Body of pancreas (tissue), 4 donors: ENCODE data around the gene NR2C2.

Experiments
- CTCF ChIP-seq, 7 experiments: fragments of 450-650 bp in 4 of 7; fragments of 200-600 bp in 3 of 7; sonication (generic) in 3 of 7; IDR thresholded peaks; one replicate each; pipeline ENCODE4 v1.5.1; 2016 to 2019; ENCODE audit warnings: antibody characterized with exemption in 7 of 7
- POLR2A ChIP-seq, 3 donors: fragments of 450-650 bp; IDR thresholded peaks; one replicate each; pipeline ENCODE4 v1.6.1; 2016; ENCODE audit warnings: antibody characterized with exemption in 3 of 3, mild to moderate bottlenecking in 2 of 3

GRCh38 chr3:15066467-15066866, 119.1 kb downstream of the NR2C2 start:
- no peak for TF ChIP-seq CTCF (IDR thresholded peaks at IDR 0.05)
- TF ChIP-seq POLR2A (IDR thresholded peaks at IDR 0.05) = no peak
